ENCODE data around the gene ASCC1.

The ASCC1 gene

GRCh38 chr10:72087969-72088888 is 127.8 kb downstream of the ASCC1 start, which contains the start of gene SPOCK2:
Gene SPOCK2, minus strand, starts transcription at chr10:72088551. Its CDS starts 223 bp downstream, at chr10:72088328.
- Histone ChIP-seq H3K9ac (ENCODE audit: low read length) (peak within 1 kb of the TSS; percentile 45), H3K9me3 (ENCODE audit: control insufficient read depth, low read length) (no peaks in the 10 kb centered on the region), H3K36me3 (ENCODE audit: control insufficient read depth, insufficient read depth, low read length) (no peaks in the 10 kb centered on the region), H3K4me1 (ENCODE audit: control insufficient read depth, insufficient read depth, low read length) (peaks cover 20% of the 10 kb centered on the region), H3K27me3 (ENCODE audit: control insufficient read depth, insufficient read depth, low read length) (peaks cover 48% of the 10 kb centered on the region), H3K4me3 (ENCODE audit: low read length) (no peak within 1 kb of the TSS)

- no peaks in the 10 kb centered on the region for H3K9me3 ChIP-seq (ENCODE audit: control insufficient read depth, low read length)
- H3K4me1 ChIP-seq (ENCODE audit: control insufficient read depth, insufficient read depth, low read length) = peaks cover 20% of the 10 kb centered on the region
- H3K4me3 ChIP-seq (ENCODE audit: low read length) = no peak overlapping the region
- H3K27me3 ChIP-seq (ENCODE audit: control insufficient read depth, insufficient read depth, low read length) = peaks cover 48% of the 10 kb centered on the region
- no peaks in the 10 kb centered on the region for H3K36me3 ChIP-seq (ENCODE audit: control insufficient read depth, insufficient read depth, low read length)
- peak overlapping the region; percentile 12 for H3K9ac ChIP-seq (ENCODE audit: low read length)
Observed at GRCh38 chr10:72087392-72087968, 128.6 kb downstream of the ASCC1 start.

- Histone ChIP-seq H3K4me1 (ENCODE audit: control insufficient read depth, insufficient read depth, low read length) (peaks cover 24% of the 10 kb centered on the region), H3K9me3 (ENCODE audit: control insufficient read depth, low read length) (no peaks in the 10 kb centered on the region), H3K9ac (ENCODE audit: low read length) (peak overlapping the region; percentile 12), H3K36me3 (ENCODE audit: control insufficient read depth, insufficient read depth, low read length) (no peaks in the 10 kb centered on the region), H3K27me3 (ENCODE audit: control insufficient read depth, insufficient read depth, low read length) (peaks cover 48% of the 10 kb centered on the region), H3K4me3 (ENCODE audit: low read length) (no peak overlapping the region)
Observed at GRCh38 chr10:72086466-72087391, 129.3 kb downstream of the ASCC1 start.

GRCh38 chr10:72085864-72086465 is 130.1 kb downstream of the ASCC1 start:
- Histone ChIP-seq H3K9me3 (ENCODE audit: control insufficient read depth, low read length) (no peaks in the 10 kb centered on the region), H3K4me1 (ENCODE audit: control insufficient read depth, insufficient read depth, low read length) (peaks cover 24% of the 10 kb centered on the region), H3K27me3 (ENCODE audit: control insufficient read depth, insufficient read depth, low read length) (peaks cover 48% of the 10 kb centered on the region), H3K4me3 (ENCODE audit: low read length) (no peak overlapping the region), H3K9ac (ENCODE audit: low read length) (no peak overlapping the region), H3K36me3 (ENCODE audit: control insufficient read depth, insufficient read depth, low read length) (no peaks in the 10 kb centered on the region)

- no peak overlapping the region for H3K9ac ChIP-seq (ENCODE audit: low read length)
- no peaks in the 10 kb centered on the region for H3K9me3 ChIP-seq (ENCODE audit: control insufficient read depth, low read length)
- H3K27me3 ChIP-seq (ENCODE audit: control insufficient read depth, insufficient read depth, low read length) = peaks cover 47% of the 10 kb centered on the region
- no peak overlapping the region for H3K4me3 ChIP-seq (ENCODE audit: low read length)
- H3K36me3 ChIP-seq (ENCODE audit: control insufficient read depth, insufficient read depth, low read length) = no peaks in the 10 kb centered on the region
- H3K4me1 ChIP-seq (ENCODE audit: control insufficient read depth, insufficient read depth, low read length) = peaks cover 24% of the 10 kb centered on the region
Observed at GRCh38 chr10:72085166-72085565, 130.9 kb downstream of the ASCC1 start.

- Histone ChIP-seq H3K36me3 (ENCODE audit: control insufficient read depth, insufficient read depth, low read length) (no peaks in the 10 kb centered on the region), H3K9me3 (ENCODE audit: control insufficient read depth, low read length) (no peaks in the 10 kb centered on the region), H3K27me3 (ENCODE audit: control insufficient read depth, insufficient read depth, low read length) (peaks cover 36% of the 10 kb centered on the region), H3K4me1 (ENCODE audit: control insufficient read depth, insufficient read depth, low read length) (peaks cover 22% of the 10 kb centered on the region), H3K9ac (ENCODE audit: low read length) (no peak overlapping the region), H3K4me3 (ENCODE audit: low read length) (no peak overlapping the region)
Observed at GRCh38 chr10:72083790-72084459, 132.2 kb downstream of the ASCC1 start.

- Histone ChIP-seq H3K27me3 (ENCODE audit: control insufficient read depth, insufficient read depth, low read length) (peaks cover 28% of the 10 kb centered on the region), H3K4me1 (ENCODE audit: control insufficient read depth, insufficient read depth, low read length) (peaks cover 14% of the 10 kb centered on the region), H3K9me3 (ENCODE audit: control insufficient read depth, low read length) (no peaks in the 10 kb centered on the region), H3K36me3 (ENCODE audit: control insufficient read depth, insufficient read depth, low read length) (no peaks in the 10 kb centered on the region), H3K4me3 (ENCODE audit: low read length) (no peak overlapping the region), H3K9ac (ENCODE audit: low read length) (no peak overlapping the region)
Observed at GRCh38 chr10:72082856-72083789, 133.0 kb downstream of the ASCC1 start.

- Histone ChIP-seq H3K36me3 (ENCODE audit: control insufficient read depth, insufficient read depth, low read length) (no peaks in the 10 kb centered on the region), H3K9me3 (ENCODE audit: control insufficient read depth, low read length) (no peaks in the 10 kb centered on the region), H3K4me1 (ENCODE audit: control insufficient read depth, insufficient read depth, low read length) (peaks cover 4% of the 10 kb centered on the region), H3K4me3 (ENCODE audit: low read length) (no peak overlapping the region), H3K9ac (ENCODE audit: low read length) (no peak overlapping the region), H3K27me3 (ENCODE audit: control insufficient read depth, insufficient read depth, low read length) (peaks cover 19% of the 10 kb centered on the region)
Observed at GRCh38 chr10:72081772-72082590, 134.1 kb downstream of the ASCC1 start.

GRCh38 chr10:72081210-72081609 is 134.9 kb downstream of the ASCC1 start:
- H3K36me3 ChIP-seq (ENCODE audit: control insufficient read depth, insufficient read depth, low read length) = no peaks in the 10 kb centered on the region
- no peak overlapping the region for H3K4me3 ChIP-seq (ENCODE audit: low read length)
- H3K4me1 ChIP-seq (ENCODE audit: control insufficient read depth, insufficient read depth, low read length) = peaks cover 4% of the 10 kb centered on the region
- no peaks in the 10 kb centered on the region for H3K9me3 ChIP-seq (ENCODE audit: control insufficient read depth, low read length)
- peaks cover 11% of the 10 kb centered on the region for H3K27me3 ChIP-seq (ENCODE audit: control insufficient read depth, insufficient read depth, low read length)
- H3K9ac ChIP-seq (ENCODE audit: low read length) = no peak overlapping the region
